Measurements from ENCODE around the gene IGSF9B. TPM values are rescaled to one million over a fixed set of nuclear protein-coding genes. Genes with fewer than 3 reads are reported as not detected.

The IGSF9B gene
- total RNA-seq, 1 donor from 2014 or later = 209 TPM

- Mint-ChIP-seq H3K27ac (ENCODE audit: unreplicated experiment) (no peak overlapping the region), H3K9me3 (ENCODE audit: unreplicated experiment) (peaks cover 14% of the 10 kb centered on the region), H3K4me3 (ENCODE audit: unreplicated experiment) (no peak overlapping the region), H3K36me3 (ENCODE audit: unreplicated experiment) (peaks cover 23% of the 10 kb centered on the region), H3K4me1 (ENCODE audit: low read depth, unreplicated experiment) (peaks cover 6% of the 10 kb centered on the region), H3K27me3 (ENCODE audit: unreplicated experiment) (peaks cover 6% of the 10 kb centered on the region)
- TF ChIP-seq, protein P1, sequence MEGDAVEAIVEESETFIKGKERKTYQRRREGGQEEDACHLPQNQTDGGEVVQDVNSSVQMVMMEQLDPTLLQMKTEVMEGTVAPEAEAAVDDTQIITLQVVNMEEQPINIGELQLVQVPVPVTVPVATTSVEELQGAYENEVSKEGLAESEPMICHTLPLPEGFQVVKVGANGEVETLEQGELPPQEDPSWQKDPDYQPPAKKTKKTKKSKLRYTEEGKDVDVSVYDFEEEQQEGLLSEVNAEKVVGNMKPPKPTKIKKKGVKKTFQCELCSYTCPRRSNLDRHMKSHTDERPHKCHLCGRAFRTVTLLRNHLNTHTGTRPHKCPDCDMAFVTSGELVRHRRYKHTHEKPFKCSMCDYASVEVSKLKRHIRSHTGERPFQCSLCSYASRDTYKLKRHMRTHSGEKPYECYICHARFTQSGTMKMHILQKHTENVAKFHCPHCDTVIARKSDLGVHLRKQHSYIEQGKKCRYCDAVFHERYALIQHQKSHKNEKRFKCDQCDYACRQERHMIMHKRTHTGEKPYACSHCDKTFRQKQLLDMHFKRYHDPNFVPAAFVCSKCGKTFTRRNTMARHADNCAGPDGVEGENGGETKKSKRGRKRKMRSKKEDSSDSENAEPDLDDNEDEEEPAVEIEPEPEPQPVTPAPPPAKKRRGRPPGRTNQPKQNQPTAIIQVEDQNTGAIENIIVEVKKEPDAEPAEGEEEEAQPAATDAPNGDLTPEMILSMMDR (IDR thresholded peaks at IDR 0.05; ENCODE audit: partially characterized antibody, unreplicated experiment) = no peak
- DNase-seq = no peak
Observed at GRCh38 chr11:133920109-133920990, 36.4 kb downstream of the IGSF9B start.

DNA sequence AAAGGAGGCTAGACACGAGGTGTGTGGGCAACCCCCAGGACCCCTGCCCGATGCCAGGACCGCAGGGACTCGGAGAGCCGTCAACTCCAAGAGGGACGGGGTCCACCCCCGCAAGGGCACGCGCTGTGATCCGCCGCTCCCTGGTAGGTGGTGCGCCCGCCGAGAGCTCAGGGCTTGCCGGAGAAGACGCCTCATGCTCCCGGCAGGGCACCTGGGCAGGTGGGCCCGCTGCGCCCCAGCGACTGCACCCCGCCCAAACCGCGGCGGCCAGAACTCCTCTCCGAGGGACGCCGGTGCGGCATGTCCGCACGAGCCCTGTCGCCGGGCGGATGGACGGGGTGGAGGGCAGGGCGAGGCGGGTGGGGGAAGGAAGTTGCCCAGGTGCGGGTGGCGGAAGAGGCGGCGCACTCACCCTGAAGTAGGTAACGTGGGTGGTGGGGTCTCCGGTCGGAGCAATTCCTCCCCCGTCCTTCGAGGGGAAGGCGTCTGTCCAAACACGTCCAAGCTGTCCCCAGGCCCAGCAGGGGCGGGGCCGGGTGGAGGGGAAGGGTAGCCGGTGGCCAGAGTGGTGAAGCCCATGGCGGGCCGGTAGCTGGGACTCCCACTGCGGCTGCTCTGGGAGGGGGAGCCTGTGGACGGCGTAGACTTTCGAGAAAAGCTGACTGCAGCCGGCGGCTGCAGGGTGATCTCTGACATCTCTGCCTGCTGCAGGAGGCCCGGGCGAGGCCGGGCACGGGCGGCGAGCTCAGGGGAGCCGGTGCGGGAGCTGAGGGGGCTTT, 37.2 kb downstream of the IGSF9B start:
- Mint-ChIP-seq H3K9me3 (ENCODE audit: unreplicated experiment) (peaks cover 15% of the 10 kb centered on the region), H3K27ac (ENCODE audit: unreplicated experiment) (no peak overlapping the region), H3K4me1 (ENCODE audit: low read depth, unreplicated experiment) (peaks cover 6% of the 10 kb centered on the region), H3K36me3 (ENCODE audit: unreplicated experiment) (peaks cover 22% of the 10 kb centered on the region), H3K27me3 (ENCODE audit: unreplicated experiment) (peaks cover 6% of the 10 kb centered on the region), H3K4me3 (ENCODE audit: unreplicated experiment) (no peak overlapping the region)
- DNase-seq = no peak
- TF ChIP-seq, protein P1 (IDR thresholded peaks at IDR 0.05; ENCODE audit: partially characterized antibody, unreplicated experiment) = no peak

DNA sequence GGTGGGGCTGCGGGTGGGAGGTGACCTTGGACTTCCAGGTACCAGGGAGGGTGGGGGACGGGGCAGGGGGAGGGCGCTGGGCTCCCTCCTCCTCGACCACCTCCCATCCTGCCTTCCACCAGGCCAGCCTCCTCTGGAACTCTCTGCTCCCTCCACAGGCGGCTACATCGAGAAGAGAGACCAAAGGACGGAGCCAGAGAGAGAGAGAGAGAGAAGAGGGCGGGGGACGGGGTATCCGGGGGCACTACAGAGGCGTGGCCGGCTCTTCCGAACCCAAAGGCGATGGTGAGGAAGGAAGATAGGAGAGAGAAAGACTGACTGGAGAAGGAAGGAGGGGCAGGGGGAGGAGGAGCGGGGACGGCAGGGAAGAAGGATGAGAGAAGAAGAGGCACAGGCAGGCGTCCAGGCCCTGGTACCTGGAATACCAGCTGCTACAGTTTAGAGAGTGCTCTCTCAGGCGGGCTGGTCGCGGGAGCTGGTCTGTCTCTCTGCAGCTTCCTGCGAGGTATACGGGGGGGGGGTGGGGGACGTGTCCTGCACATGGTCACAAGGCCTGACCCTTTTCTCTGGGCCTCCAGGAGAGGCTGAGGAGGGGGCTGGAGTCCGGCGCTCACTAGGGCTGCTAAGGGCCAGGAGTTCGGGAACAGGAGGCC, 38.0 kb downstream of the IGSF9B start:
- peaks cover 12% of the 10 kb centered on the region for H3K9me3 Mint-ChIP-seq (ENCODE audit: unreplicated experiment)
- H3K4me1 Mint-ChIP-seq (ENCODE audit: low read depth, unreplicated experiment) = peaks cover 8% of the 10 kb centered on the region
- H3K27ac Mint-ChIP-seq (ENCODE audit: unreplicated experiment) = peak overlapping the region; percentile 17
- peaks cover 6% of the 10 kb centered on the region for H3K27me3 Mint-ChIP-seq (ENCODE audit: unreplicated experiment)
- H3K36me3 Mint-ChIP-seq (ENCODE audit: unreplicated experiment) = peaks cover 15% of the 10 kb centered on the region
- H3K4me3 Mint-ChIP-seq (ENCODE audit: unreplicated experiment) = peak overlapping the region; percentile 59
- DNase-seq = no peak
- TF ChIP-seq, protein P1 (IDR thresholded peaks at IDR 0.05; ENCODE audit: partially characterized antibody, unreplicated experiment) = no peak

- peak; percentile 58 for DNase-seq
- peaks cover 15% of the 10 kb centered on the region for H3K36me3 Mint-ChIP-seq (ENCODE audit: unreplicated experiment)
- H3K27me3 Mint-ChIP-seq (ENCODE audit: unreplicated experiment) = peaks cover 6% of the 10 kb centered on the region
- H3K4me3 Mint-ChIP-seq (ENCODE audit: unreplicated experiment) = no peak overlapping the region
- TF ChIP-seq, protein P1 (IDR thresholded peaks at IDR 0.05; ENCODE audit: partially characterized antibody, unreplicated experiment) = no peak
- peaks cover 8% of the 10 kb centered on the region for H3K4me1 Mint-ChIP-seq (ENCODE audit: low read depth, unreplicated experiment)
- peaks cover 10% of the 10 kb centered on the region for H3K9me3 Mint-ChIP-seq (ENCODE audit: unreplicated experiment)
- no peak overlapping the region for H3K27ac Mint-ChIP-seq (ENCODE audit: unreplicated experiment)
Observed at GRCh38 chr11:133917921-133918607, 38.7 kb downstream of the IGSF9B start.
